Measurements from ENCODE around the gene USP21.

The USP21 gene

DNA sequence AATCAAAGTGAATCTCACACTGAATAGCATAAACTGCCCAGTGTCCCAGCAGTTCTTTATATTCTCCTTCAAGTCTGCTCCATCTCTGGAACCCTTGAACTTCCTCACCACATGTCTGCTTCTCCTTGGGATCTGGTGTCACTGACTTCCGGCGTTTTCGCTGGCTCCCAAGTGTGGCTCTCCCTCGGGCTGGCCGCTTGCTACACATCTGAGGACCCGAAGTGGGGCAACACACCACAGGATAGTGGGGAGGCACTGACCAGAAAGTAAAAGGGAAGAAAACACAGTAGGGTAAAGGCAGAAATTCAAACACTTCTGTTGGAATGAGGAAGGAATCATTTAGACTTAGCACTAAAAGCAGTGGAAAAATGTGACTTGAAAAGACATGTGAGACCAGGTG lies 36.3 kb upstream of the USP21 start:
- Histone ChIP-seq H3K9ac (ENCODE audit: low read length) (no peak overlapping the region), H3K36me3 (ENCODE audit: control insufficient read depth, insufficient read depth, low read length) (peaks cover 4% of the 10 kb centered on the region), H3K9me3 (ENCODE audit: control insufficient read depth, low read length) (no peaks in the 10 kb centered on the region), H3K4me1 (ENCODE audit: control insufficient read depth, insufficient read depth, low read length) (peaks cover 17% of the 10 kb centered on the region), H3K4me3 (ENCODE audit: low read length) (no peak overlapping the region), H3K27me3 (ENCODE audit: control insufficient read depth, insufficient read depth, low read length) (no peaks in the 10 kb centered on the region)

DNA sequence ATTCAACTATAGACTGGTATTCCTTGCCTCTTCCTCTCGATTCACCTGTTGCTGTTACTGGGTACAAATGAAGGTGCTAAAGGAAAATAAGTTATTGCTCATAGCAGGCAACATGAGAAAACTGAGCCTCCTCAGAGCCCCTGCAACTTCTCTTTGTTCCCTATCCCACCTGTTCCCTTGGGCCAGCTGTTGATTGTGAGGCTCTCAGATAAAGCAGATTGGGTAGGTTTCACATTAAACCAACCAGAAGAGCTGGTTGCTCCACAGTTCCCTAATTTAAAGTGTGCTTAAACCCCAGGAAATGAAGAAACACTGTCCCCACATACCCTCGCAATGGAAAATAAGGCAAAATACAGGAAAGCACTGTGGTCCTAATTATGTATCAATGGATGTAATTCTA lies 31.7 kb upstream of the USP21 start:
- no peak overlapping the region for H3K9ac ChIP-seq (ENCODE audit: low read length)
- no peaks in the 10 kb centered on the region for H3K9me3 ChIP-seq (ENCODE audit: control insufficient read depth, low read length)
- no peak overlapping the region for H3K4me3 ChIP-seq (ENCODE audit: low read length)
- peaks cover 4% of the 10 kb centered on the region for H3K36me3 ChIP-seq (ENCODE audit: control insufficient read depth, insufficient read depth, low read length)
- no peaks in the 10 kb centered on the region for H3K4me1 ChIP-seq (ENCODE audit: control insufficient read depth, insufficient read depth, low read length)
- no peaks in the 10 kb centered on the region for H3K27me3 ChIP-seq (ENCODE audit: control insufficient read depth, insufficient read depth, low read length)

DNA sequence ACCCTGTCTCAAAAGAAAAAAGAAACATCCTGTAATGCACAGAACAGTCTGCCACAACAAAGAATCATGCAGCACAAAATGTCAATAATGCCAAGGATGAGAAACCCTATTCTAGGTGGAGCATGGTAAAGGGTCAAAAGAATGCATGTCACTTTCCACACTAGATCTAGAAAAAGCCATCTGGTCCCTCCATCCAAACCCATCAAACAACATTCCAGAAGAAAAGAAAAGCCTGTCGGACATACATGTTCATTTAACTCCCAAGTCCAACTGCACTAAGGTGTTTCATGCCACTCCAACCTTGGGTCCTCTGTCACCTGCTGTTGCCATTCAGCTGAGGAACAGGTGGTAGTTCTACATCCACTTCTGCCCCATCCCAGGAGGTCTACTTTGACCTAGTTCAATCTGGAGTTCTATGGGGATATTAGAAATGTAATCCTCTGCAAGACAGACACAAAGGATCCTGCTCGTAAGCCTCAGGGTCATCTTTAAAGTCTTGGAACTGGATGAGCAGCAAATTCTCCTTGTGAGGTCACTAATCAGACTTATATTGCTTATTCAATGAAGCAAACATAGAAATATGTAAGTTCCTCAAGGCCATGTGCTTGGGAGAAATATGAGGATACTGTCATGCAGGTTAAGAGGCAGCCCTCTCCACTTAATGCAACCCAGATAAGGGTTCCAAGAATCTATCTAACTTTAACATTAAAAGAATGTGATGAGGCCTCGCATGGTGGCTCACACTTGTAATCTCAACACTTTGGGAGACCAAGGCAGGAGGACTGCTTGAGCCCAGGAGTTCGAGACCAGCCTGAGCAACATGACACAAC lies 30.5 kb upstream of the USP21 start:
- H3K4me3 ChIP-seq (ENCODE audit: low read length): no peak overlapping the region
- H3K9ac ChIP-seq (ENCODE audit: low read length): no peak overlapping the region
- peaks cover 4% of the 10 kb centered on the region for H3K36me3 ChIP-seq (ENCODE audit: control insufficient read depth, insufficient read depth, low read length)
- H3K4me1 ChIP-seq (ENCODE audit: control insufficient read depth, insufficient read depth, low read length): peaks cover 4% of the 10 kb centered on the region
- H3K27me3 ChIP-seq (ENCODE audit: control insufficient read depth, insufficient read depth, low read length): no peaks in the 10 kb centered on the region
- H3K9me3 ChIP-seq (ENCODE audit: control insufficient read depth, low read length): no peaks in the 10 kb centered on the region

DNA sequence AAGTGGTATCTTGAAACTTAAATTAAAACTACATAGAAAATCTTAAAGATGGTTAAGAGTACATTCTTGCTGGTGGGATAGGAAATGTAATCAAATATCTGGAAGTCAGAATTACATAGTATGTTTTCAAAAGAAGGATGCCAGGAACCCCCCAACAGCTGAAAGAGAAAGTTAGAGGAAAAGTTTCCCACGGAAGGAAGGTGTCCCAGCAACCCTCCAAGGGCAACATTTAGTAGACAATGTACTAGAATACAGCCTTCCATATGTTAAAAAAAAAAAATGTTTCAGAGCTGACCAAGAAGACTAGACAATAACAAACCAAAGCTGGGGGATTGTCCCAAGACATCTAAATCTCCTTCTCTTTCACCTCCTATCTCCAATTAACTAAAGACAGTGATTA lies 29.0 kb upstream of the USP21 start:
- Histone ChIP-seq H3K4me3 (ENCODE audit: low read length) (no peak overlapping the region), H3K4me1 (ENCODE audit: control insufficient read depth, insufficient read depth, low read length) (peaks cover 5% of the 10 kb centered on the region), H3K9me3 (ENCODE audit: control insufficient read depth, low read length) (no peaks in the 10 kb centered on the region), H3K27me3 (ENCODE audit: control insufficient read depth, insufficient read depth, low read length) (no peaks in the 10 kb centered on the region), H3K36me3 (ENCODE audit: control insufficient read depth, insufficient read depth, low read length) (peaks cover 4% of the 10 kb centered on the region), H3K9ac (ENCODE audit: low read length) (no peak overlapping the region)

DNA sequence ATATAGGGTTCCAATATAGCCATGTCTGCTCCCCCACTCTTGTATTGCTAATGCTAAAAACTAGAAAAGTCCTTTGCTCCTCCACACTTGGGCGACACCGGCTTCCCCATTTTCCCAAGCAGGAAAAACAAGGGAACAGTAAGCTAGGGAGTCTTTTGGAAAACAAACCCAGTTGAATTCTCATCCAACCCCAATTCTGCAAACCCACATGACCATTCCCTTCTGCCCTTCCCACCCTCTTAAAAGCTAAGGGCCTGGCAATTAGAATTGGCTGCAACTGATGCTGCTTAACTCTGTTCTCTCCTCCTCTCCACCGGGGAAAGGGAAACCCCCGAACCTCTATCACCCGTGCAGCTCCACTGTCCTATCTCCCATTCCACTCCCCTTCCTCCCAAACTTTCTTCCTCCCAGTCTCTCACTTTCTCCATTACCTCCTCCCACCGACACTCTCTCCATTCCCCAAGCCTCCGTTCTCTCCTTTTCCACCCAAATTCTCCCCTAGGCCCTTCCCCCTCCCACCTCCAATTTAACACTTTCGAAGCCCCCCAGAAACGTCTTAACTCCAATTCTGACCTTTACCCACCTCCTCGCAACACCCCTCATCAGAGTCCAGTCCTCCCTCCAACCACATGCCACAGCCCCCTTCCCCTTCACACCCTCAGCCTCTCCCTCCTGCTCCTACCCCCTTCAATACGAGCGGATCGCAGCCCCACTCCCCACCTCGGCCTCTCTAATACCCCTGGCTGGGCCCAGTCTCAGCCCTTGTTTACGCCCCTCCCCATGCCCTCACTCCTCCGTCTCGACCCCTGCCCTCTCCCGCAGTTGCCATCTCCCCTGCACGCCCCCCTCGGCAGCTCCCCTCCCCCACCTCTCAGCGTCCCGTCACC lies 27.5 kb upstream of the USP21 start:
- H3K4me1 ChIP-seq (ENCODE audit: control insufficient read depth, insufficient read depth, low read length): peaks cover 5% of the 10 kb centered on the region
- peaks cover 4% of the 10 kb centered on the region for H3K36me3 ChIP-seq (ENCODE audit: control insufficient read depth, insufficient read depth, low read length)
- H3K4me3 ChIP-seq (ENCODE audit: low read length): peak overlapping the region; percentile 74
- no peaks in the 10 kb centered on the region for H3K9me3 ChIP-seq (ENCODE audit: control insufficient read depth, low read length)
- H3K9ac ChIP-seq (ENCODE audit: low read length): peak overlapping the region; percentile 93
- no peaks in the 10 kb centered on the region for H3K27me3 ChIP-seq (ENCODE audit: control insufficient read depth, insufficient read depth, low read length)

DNA sequence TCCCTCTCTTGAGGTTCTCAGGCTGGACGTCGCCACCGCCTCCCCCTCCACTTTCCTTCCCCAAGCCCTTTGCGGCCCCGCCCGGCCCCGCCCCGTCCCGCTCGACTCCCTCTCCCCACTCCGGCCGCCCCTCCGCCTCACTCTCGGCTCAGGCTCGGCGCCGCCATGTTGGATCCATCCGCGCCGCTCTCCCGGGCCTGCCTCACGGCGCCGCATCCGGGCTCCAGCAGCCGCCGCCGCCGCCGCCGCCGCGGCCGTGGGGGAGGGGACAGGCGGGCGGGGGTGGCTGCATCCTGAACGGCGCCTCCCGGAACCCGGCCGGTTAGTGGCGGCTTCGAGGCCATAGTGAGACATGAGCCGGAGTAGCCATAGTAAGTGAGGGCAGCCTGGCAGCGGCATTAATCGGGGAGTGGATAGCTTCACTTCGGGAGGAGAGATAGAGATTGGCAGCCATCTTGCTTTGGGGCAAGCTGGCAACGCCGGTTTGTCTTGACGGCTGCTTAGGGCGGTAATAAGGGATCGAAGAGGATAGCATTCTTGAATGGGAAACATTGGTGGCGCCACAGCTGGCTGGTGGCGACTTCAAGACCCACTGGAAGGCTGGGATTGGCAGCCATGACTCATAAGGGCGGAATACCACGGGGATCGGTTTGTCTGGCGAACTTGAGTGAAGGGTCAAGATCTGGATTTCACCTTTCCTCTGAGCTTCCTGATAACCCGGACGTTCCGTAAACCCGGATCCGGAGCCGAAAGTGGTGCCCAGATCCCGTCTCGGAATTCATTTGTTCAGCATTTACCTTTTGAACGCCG lies 26.7 kb upstream of the USP21 start, which contains the start of gene DEDD:
TSS of gene DEDD (minus strand) at position 258 of the 810 bp plus-strand sequence. CDS start 8,205 bp downstream, outside the sequence.
- peak within 1 kb of the TSS; percentile 93 for H3K9ac ChIP-seq (ENCODE audit: low read length)
- H3K9me3 ChIP-seq (ENCODE audit: control insufficient read depth, low read length): no peaks in the 10 kb centered on the region
- H3K36me3 ChIP-seq (ENCODE audit: control insufficient read depth, insufficient read depth, low read length): peaks cover 3% of the 10 kb centered on the region
- H3K4me1 ChIP-seq (ENCODE audit: control insufficient read depth, insufficient read depth, low read length): peaks cover 5% of the 10 kb centered on the region
- H3K4me3 ChIP-seq (ENCODE audit: low read length): peak within 1 kb of the TSS; percentile 74
- H3K27me3 ChIP-seq (ENCODE audit: control insufficient read depth, insufficient read depth, low read length): no peaks in the 10 kb centered on the region

DNA sequence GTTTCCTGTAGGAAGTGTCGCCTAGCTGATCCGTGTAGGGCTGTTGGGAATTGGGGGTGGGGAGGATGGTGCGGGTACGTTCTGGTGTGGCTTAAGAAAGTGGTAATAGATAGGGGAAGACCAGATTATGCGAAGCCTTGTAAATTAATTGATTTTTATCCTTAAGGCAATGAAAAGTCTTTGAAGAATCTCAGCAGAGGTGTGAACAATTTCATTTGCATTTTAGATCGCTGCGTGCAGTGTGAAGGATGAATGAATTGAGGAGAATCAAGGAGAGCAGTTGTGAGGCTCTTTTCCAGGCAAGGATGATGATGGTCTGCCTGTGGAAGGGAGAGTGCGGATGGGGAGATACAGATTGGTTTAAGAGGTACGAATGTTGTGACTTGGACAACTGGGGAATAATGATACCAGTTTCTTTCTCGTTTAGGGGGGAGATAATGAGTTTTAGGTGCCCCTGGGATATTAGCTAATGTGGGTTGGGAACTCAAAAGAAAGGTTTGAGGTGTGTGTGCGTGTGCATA lies 26.0 kb upstream of the USP21 start:
- Histone ChIP-seq H3K36me3 (ENCODE audit: control insufficient read depth, insufficient read depth, low read length) (no peaks in the 10 kb centered on the region), H3K27me3 (ENCODE audit: control insufficient read depth, insufficient read depth, low read length) (no peaks in the 10 kb centered on the region), H3K9ac (ENCODE audit: low read length) (peak overlapping the region; percentile 93), H3K9me3 (ENCODE audit: control insufficient read depth, low read length) (no peaks in the 10 kb centered on the region), H3K4me1 (ENCODE audit: control insufficient read depth, insufficient read depth, low read length) (peaks cover 5% of the 10 kb centered on the region), H3K4me3 (ENCODE audit: low read length) (peak overlapping the region; percentile 74)

DNA sequence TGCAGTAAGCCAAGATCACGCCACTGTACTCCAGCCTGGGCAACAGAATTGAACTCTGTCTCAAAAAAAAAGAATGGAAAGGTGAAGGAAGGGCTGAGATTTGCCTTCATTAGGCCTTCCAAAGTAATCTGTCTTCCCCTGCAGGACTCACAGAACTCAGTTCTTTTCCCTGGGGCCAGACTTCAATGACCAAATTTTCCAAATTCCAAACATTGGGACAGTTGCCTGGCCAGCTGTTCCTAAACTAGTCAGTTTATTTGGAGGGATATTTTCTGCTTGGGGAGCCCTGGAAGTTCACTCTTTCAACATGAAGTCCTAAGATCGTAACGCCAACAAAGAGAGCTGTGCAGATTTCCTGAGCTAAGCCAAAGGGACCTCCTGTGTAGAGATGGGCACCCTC lies 21.4 kb upstream of the USP21 start:
- Histone ChIP-seq H3K9me3 (ENCODE audit: control insufficient read depth, low read length) (no peaks in the 10 kb centered on the region), H3K27me3 (ENCODE audit: control insufficient read depth, insufficient read depth, low read length) (no peaks in the 10 kb centered on the region), H3K4me1 (ENCODE audit: control insufficient read depth, insufficient read depth, low read length) (peaks cover 5% of the 10 kb centered on the region), H3K36me3 (ENCODE audit: control insufficient read depth, insufficient read depth, low read length) (no peaks in the 10 kb centered on the region), H3K4me3 (ENCODE audit: low read length) (no peak overlapping the region), H3K9ac (ENCODE audit: low read length) (no peak overlapping the region)

DNA sequence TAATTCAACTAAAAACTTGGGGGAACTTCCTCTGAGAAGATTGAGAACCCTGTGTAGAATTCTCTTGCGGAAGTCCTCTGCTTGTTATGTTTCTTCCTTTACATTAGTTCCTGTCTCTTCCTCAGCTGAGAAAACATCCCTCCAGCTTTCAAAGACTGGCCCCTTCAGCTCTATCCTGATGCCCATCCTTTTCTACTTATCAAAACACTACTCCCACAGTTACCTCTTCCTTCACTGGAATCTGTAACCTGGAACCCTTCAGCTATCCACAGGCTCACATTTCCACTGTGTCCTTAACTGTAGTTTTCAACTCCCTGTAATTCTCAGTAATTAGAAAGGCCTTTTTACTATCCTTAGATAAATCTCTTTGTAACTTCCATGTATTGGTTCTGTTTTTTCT lies 20.9 kb upstream of the USP21 start:
- H3K27me3 ChIP-seq (ENCODE audit: control insufficient read depth, insufficient read depth, low read length): no peaks in the 10 kb centered on the region
- no peaks in the 10 kb centered on the region for H3K36me3 ChIP-seq (ENCODE audit: control insufficient read depth, insufficient read depth, low read length)
- H3K9me3 ChIP-seq (ENCODE audit: control insufficient read depth, low read length): no peaks in the 10 kb centered on the region
- H3K4me1 ChIP-seq (ENCODE audit: control insufficient read depth, insufficient read depth, low read length): peaks cover 5% of the 10 kb centered on the region
- H3K4me3 ChIP-seq (ENCODE audit: low read length): no peak overlapping the region
- no peak overlapping the region for H3K9ac ChIP-seq (ENCODE audit: low read length)

DNA sequence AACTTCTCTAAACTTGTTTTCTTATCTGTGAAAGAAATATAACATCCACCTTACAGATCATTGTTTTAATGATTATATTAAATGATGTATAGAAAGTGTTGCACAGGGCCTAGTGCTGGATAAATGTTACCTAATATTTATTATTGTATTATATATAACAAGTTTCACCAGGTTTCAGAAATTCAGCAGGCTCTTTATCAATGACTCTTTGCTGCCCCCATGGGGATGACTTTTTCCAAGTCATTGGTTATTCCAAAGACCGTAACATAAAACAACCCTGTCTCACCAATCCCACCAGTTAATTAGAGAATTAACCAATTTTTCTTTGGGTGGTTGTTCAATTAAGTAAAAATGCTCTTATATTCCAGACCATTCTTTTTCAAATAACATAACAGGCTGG lies 19.5 kb upstream of the USP21 start:
- H3K36me3 ChIP-seq (ENCODE audit: control insufficient read depth, insufficient read depth, low read length): no peaks in the 10 kb centered on the region
- H3K9ac ChIP-seq (ENCODE audit: low read length): no peak overlapping the region
- no peaks in the 10 kb centered on the region for H3K27me3 ChIP-seq (ENCODE audit: control insufficient read depth, insufficient read depth, low read length)
- no peaks in the 10 kb centered on the region for H3K4me1 ChIP-seq (ENCODE audit: control insufficient read depth, insufficient read depth, low read length)
- H3K4me3 ChIP-seq (ENCODE audit: low read length): no peak overlapping the region
- H3K9me3 ChIP-seq (ENCODE audit: control insufficient read depth, low read length): no peaks in the 10 kb centered on the region

DNA sequence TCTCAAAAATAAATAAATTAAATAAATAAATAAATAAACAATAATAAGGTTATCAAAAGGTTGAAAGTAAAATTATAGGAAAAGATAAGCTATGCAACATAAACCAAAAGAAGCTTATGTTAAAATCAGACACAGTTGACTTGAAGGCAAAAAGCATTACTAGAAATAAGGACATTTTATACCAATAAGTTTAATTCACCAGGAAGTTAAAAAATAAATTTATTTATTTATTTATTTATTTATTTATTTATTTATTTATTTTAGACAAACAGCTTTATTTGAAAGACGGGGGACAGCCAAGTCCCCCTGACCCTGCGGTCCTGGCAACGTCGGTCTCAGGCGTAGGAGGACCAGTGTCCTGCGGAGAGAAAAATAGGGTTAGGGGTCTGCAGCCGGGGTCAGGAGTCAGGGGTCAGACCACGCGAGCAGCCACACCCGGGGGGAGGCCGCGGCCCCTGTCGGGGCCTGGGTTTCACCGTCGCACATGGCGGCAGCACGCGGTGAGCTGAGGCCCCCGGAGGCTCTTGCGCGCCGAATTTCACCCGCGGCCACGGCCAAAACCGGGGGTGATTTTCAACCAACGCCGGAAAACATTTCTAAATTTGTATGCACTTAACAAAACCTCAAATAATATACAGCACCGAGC lies 18.4 kb upstream of the USP21 start:
- no peaks in the 10 kb centered on the region for H3K36me3 ChIP-seq (ENCODE audit: control insufficient read depth, insufficient read depth, low read length)
- H3K4me1 ChIP-seq (ENCODE audit: control insufficient read depth, insufficient read depth, low read length): no peaks in the 10 kb centered on the region
- H3K4me3 ChIP-seq (ENCODE audit: low read length): no peak overlapping the region
- no peak overlapping the region for H3K9ac ChIP-seq (ENCODE audit: low read length)
- no peaks in the 10 kb centered on the region for H3K9me3 ChIP-seq (ENCODE audit: control insufficient read depth, low read length)
- H3K27me3 ChIP-seq (ENCODE audit: control insufficient read depth, insufficient read depth, low read length): no peaks in the 10 kb centered on the region
